Heart left ventricle (tissue), 16 donors: ENCODE measurements around the gene TYW1. TPM values are rescaled to one million over a fixed set of nuclear protein-coding genes. Genes with fewer than 3 reads are reported as not detected.
"Not testable (repeated sequence)": the region's sequence is repeated elsewhere in the genome, so short reads cannot be mapped to it uniquely, and the experiment has no call there.

Source experiments
- ATAC-seq, 4 donors: fragments of 200-7000 bp; cut with Tn5 transposase; one replicate each; pipeline ENCODE4 v1.9.1; 2020 to 2022; ENCODE audit warnings: moderate library complexity in 4 of 4, mild to moderate bottlenecking in 3 of 4, moderate number of reproducible peaks in 1 of 4
- DNase-seq, 5 donors: peaks; one replicate each; pipeline ENCODE4 v3.0.0-alpha.2; 2020
- H3K27ac ChIP-seq, 12 donors: fragments of 200-600 bp; sonication (generic) in 4 of 12; one replicate each; pipeline versions ENCODE4 v1.5.0 to v1.8.0; 2016 to 2022; ENCODE audit warnings: mild to moderate bottlenecking in 2 of 12
- H3K27me3 ChIP-seq, 9 donors: fragments of 200-600 bp; sonication (generic) in 2 of 9; one replicate each; pipeline versions ENCODE4 v1.5.1 to v1.8.0; 2016 to 2022; ENCODE audit warnings: mild to moderate bottlenecking in 3 of 9
- H3K36me3 ChIP-seq, 9 donors: fragments of 200-600 bp; sonication (generic) in 2 of 9; one replicate each; pipeline versions ENCODE4 v1.5.0 to v1.8.0; 2018 to 2022; ENCODE audit warnings: mild to moderate bottlenecking in 2 of 9
- H3K4me1 ChIP-seq, 12 donors: fragments of 200-600 bp; sonication (generic) in 4 of 12; one replicate each; pipeline versions ENCODE4 v1.5.0 to v1.8.0; 2016 to 2022; ENCODE audit warnings: mild to moderate bottlenecking in 3 of 12
- H3K4me3 ChIP-seq, 12 donors: fragments of 200-600 bp; sonication (generic) in 4 of 12; one replicate each; pipeline versions ENCODE4 v1.5.0 to v1.8.0; 2017 to 2022; ENCODE audit warnings: mild to moderate bottlenecking in 9 of 12, moderate library complexity in 4 of 12
- H3K9me3 ChIP-seq, 12 donors: fragments of 200-600 bp; sonication (generic) in 4 of 12; one replicate each; pipeline versions ENCODE4 v1.5.0 to v1.8.0; 2016 to 2022; ENCODE audit warnings: mild to moderate bottlenecking in 1 of 12
- CTCF ChIP-seq, 12 donors: fragments of 200-600 bp; sonication (generic) in 4 of 12; IDR thresholded peaks; one replicate each; pipeline versions ENCODE4 v1.5.0 to v1.8.0; 2018 to 2022; ENCODE audit warnings: antibody characterized with exemption in 12 of 12, mild to moderate bottlenecking in 5 of 12
- POLR2A ChIP-seq, 2 donors: fragments of 450-650 bp; IDR thresholded peaks; one replicate each; pipeline ENCODE4 v1.6.1; 2017; ENCODE audit warnings: antibody characterized with exemption in 2 of 2, mild to moderate bottlenecking in 2 of 2, moderate library complexity in 2 of 2
- WGBS, 4 donors: extraction: QIAGEN DNeasy Blood & Tissue Kit in 2 of 4; methylation state at CpG; one replicate each; pipeline versions ENCODE4 v1.1.5 to v1.1.7; 2013 to 2018; 5-methylcytosine and 5-hydroxymethylcytosine counted together
- intact Hi-C, 10 donors: fragments of 100-400 bp; cut with DNase I; formaldehyde crosslinking; loops; one replicate each; pipeline versions ENCODE4 v1.11.1 to v1.14.2; 2022
- polyA plus RNA-seq, 2 donors: library from polyadenylated mRNA; stranded (reverse); fragments of 200-250 nt; gene quantifications; one replicate each; pipeline ENCODE4 v1.2.3, GENCODE V29; 2013
- total RNA-seq, 9 donors: library from RNA; depleted of rRNA in 2 of 9; stranded (reverse); fragments of >200 nt in 2 of 9; fragmentation: NEBNext Ultra II Directional in 3 of 9; extraction: Animal tissue kit (Norgen Biotek cat#: 25700) in 3 of 9; gene quantifications; one replicate each; pipeline versions ENCODE4 v1.1.0 to v1.2.4, GENCODE V29; 2016 to 2023
- donor health status: ischemic (EF 13 %, LVEDD 7.1; RV severe dilation, severe dysfunction).
- donor health status: healthy with polysubstance abuse.
- donor health status: DM: no; HTN: yes; CAD: no.
- donor health status: DM: no; HTN: no; CAD: no.
- donor health status: ischemic (EF 25% LVEDD 6.9; RV normal size, moderate dysfunction).
- donor health status: ischemic (EF 25% LVEDD 5.7; RV mildly dilated, moderate dysfunction).
- donor health status: healthy.
- donor health status: DM: yes; HTN: yes; CAD: no.
- donor health status: ischemic (EF 35%, LVEDD 5.7; RV mildly dilated, moderate dysfunction).
- donor health status: nonischemic (EF 11% LVEDD 7.7; RV severe dilation, severe dysfunction).
- donor health status: DM: yes; HTN: yes; CAD: no.
- donor health status: PGD.
- donor health status: ischemic (EF 29% LVEDD 5.4; RV normal size, mild dysfunction).
- donor health status: nonischemic (EF 23%, LVEDD 6.1; RV moderate dilation, normal function).

TYW1 gene
- total and polyA plus RNA-seq, 11 donors = 4.9 to 16.1 (median 11.5) TPM

- peaks cover 0 to 33% (median 2%) of the 10 kb centered on the region in 12 donors for H3K9me3 ChIP-seq
- peaks cover 0 to 12% (median 0%) of the 10 kb centered on the region in 12 donors for H3K4me1 ChIP-seq
- H3K4me3 ChIP-seq, H3K27ac ChIP-seq, DNase-seq, H3K27me3 ChIP-seq, intact Hi-C loops: not testable (repeated sequence)
- peak; percentile 84 to 95 (median 91) for ATAC-seq
- WGBS, 4 donors = 37 to 60% (median 47%) methylated on average over 4 of the region's 4 CpGs
- H3K36me3 ChIP-seq = peaks cover 0 to 25% (median 9%) of the 10 kb centered on the region in 9 donors
Observed at GRCh38 chr7:67082880-67083279, 86.2 kb downstream of the TYW1 start.

GRCh38 chr7:67089261-67089660 is 92.6 kb downstream of the TYW1 start:
- ATAC-seq, H3K4me3 ChIP-seq, H3K4me1 ChIP-seq, H3K27ac ChIP-seq, DNase-seq, intact Hi-C loops, H3K9me3 ChIP-seq, H3K27me3 ChIP-seq: not testable (repeated sequence)
- WGBS, 4 donors = 91 to 99% (median 98%) methylated on average over 8 to 10 of the region's 10 CpGs
- peaks cover 0 to 21% (median 9%) of the 10 kb centered on the region in 9 donors for H3K36me3 ChIP-seq

- H3K27ac ChIP-seq, DNase-seq, H3K4me1 ChIP-seq, H3K27me3 ChIP-seq, intact Hi-C loops, H3K4me3 ChIP-seq, H3K9me3 ChIP-seq, ATAC-seq: not testable (repeated sequence)
- peaks cover 0 to 11% (median 0%) of the 10 kb centered on the region in 9 donors for H3K36me3 ChIP-seq
- 67 to 100% (median 92%) methylated on average over 1 to 2 of the region's 2 CpGs for WGBS, 4 donors
Observed at GRCh38 chr7:67091053-67091452, 94.4 kb downstream of the TYW1 start.

- H3K9me3 ChIP-seq, H3K4me1 ChIP-seq, H3K27me3 ChIP-seq, intact Hi-C loops, ATAC-seq, DNase-seq, H3K4me3 ChIP-seq, H3K27ac ChIP-seq: not testable (repeated sequence)
- H3K36me3 ChIP-seq = peaks cover 0 to 21% (median 7%) of the 10 kb centered on the region in 9 donors
- 90 to 100% (median 91%) methylated on average over 1 of the region's 1 CpG for WGBS, 4 donors
Observed at GRCh38 chr7:67098031-67098430, 101.4 kb downstream of the TYW1 start.

GRCh38 chr7:67099406-67099805 is 102.8 kb downstream of the TYW1 start:
- H3K27me3 ChIP-seq, intact Hi-C loops, H3K4me1 ChIP-seq, DNase-seq, H3K9me3 ChIP-seq, ATAC-seq, H3K4me3 ChIP-seq, H3K27ac ChIP-seq: not testable (repeated sequence)
- 91 to 92% (median 91%) methylated on average over 5 of the region's 5 CpGs for WGBS, 4 donors
- H3K36me3 ChIP-seq = peaks cover 0 to 21% (median 7%) of the 10 kb centered on the region in 9 donors

- peaks cover 0 to 21% (median 7%) of the 10 kb centered on the region in 9 donors for H3K36me3 ChIP-seq
- H3K4me3 ChIP-seq, H3K4me1 ChIP-seq, ATAC-seq, H3K27me3 ChIP-seq, H3K9me3 ChIP-seq, intact Hi-C loops, DNase-seq, H3K27ac ChIP-seq: not testable (repeated sequence)
- 96 to 99% (median 96%) methylated on average over 6 of the region's 6 CpGs for WGBS, 4 donors
Observed at GRCh38 chr7:67100038-67100437, 103.4 kb downstream of the TYW1 start.

- no peaks in the 10 kb centered on the region for H3K9me3 ChIP-seq
- H3K4me1 ChIP-seq = peaks cover 0 to 10% (median 0%) of the 10 kb centered on the region in 12 donors
- TF ChIP-seq POLR2A (IDR thresholded peaks at IDR 0.05) = no peak
- no peak for TF ChIP-seq CTCF (IDR thresholded peaks at IDR 0.05)
- 46 to 71% (median 58%) methylated on average over 4 of the region's 4 CpGs for WGBS, 4 donors
- H3K27ac ChIP-seq = peak overlapping the region in 1 of 12 donors; percentile 48
- DNase-seq (no peak), ATAC-seq (peak; percentile 10 to 41 (median 34))
- H3K27me3 ChIP-seq = no peaks in the 10 kb centered on the region
- peaks cover 0 to 21% (median 7%) of the 10 kb centered on the region in 9 donors for H3K36me3 ChIP-seq
- H3K4me3 ChIP-seq = peak overlapping the region in 1 of 12 donors; percentile 24
- intact Hi-C loops = no loop called here
Observed at GRCh38 chr7:67100956-67101361, 104.3 kb downstream of the TYW1 start.

GRCh38 chr7:67104937-67105336 is 108.3 kb downstream of the TYW1 start:
- H3K9me3 ChIP-seq, DNase-seq, H3K27me3 ChIP-seq, intact Hi-C loops, H3K4me3 ChIP-seq: not testable (repeated sequence)
- peaks cover 0 to 16% (median 0%) of the 10 kb centered on the region in 9 donors for H3K36me3 ChIP-seq
- H3K4me1 ChIP-seq = peaks cover 0 to 10% (median 0%) of the 10 kb centered on the region in 12 donors
- peak overlapping the region in 1 of 12 donors; percentile 9 for H3K27ac ChIP-seq
- WGBS, 4 donors = 60 to 74% (median 67%) methylated on average over 3 to 4 of the region's 4 CpGs
- ATAC-seq = peak in 1 of 4 donors; percentile 38
